Measurements from ENCODE around the gene FBXW8. TPM values are rescaled to one million over a fixed set of nuclear protein-coding genes. Genes with fewer than 3 reads are reported as not detected.

FBXW8 gene
- total and polyA plus RNA-seq, 2 experiments from 2014 or later, result 17.0 to 20.6 TPM

DNA sequence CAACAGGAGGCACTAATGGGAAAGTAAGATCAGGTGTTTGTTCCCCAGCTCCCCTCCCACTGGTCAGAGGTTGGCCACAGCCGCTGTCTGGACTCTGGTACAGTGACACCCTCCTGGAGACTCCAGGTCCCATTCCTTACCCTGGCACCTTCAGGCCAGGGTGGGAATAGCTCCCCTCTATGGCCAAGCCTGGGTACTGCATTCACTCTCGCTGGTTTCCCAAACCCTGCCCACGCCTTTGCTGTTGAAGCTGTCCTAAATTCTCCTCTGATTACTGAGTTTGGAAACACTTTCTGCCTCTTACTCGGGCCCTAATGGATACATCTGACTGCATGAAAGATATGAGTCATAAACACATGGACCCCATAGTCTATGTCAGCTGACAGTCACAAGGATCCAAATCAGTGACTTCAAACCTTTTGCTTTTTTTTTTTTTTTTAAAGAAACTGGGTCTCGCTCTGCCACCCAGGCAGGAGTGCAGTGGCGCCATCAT, 47.4 kb upstream of the FBXW8 start:
- no peaks in the 10 kb centered on the region for H3K4me1 ChIP-seq (ENCODE audit: insufficient read depth)
- no peak overlapping the region for H2AFZ ChIP-seq
- TF ChIP-seq, protein P1, sequence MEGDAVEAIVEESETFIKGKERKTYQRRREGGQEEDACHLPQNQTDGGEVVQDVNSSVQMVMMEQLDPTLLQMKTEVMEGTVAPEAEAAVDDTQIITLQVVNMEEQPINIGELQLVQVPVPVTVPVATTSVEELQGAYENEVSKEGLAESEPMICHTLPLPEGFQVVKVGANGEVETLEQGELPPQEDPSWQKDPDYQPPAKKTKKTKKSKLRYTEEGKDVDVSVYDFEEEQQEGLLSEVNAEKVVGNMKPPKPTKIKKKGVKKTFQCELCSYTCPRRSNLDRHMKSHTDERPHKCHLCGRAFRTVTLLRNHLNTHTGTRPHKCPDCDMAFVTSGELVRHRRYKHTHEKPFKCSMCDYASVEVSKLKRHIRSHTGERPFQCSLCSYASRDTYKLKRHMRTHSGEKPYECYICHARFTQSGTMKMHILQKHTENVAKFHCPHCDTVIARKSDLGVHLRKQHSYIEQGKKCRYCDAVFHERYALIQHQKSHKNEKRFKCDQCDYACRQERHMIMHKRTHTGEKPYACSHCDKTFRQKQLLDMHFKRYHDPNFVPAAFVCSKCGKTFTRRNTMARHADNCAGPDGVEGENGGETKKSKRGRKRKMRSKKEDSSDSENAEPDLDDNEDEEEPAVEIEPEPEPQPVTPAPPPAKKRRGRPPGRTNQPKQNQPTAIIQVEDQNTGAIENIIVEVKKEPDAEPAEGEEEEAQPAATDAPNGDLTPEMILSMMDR (IDR thresholded peaks at IDR 0.05; ENCODE audit: poor library complexity), result peak; percentile 24
- TF ChIP-seq EZH2 (IDR thresholded peaks at IDR 0.05; ENCODE audit: borderline replicate concordance), result no peak
- no peak overlapping the region for H3K4me2 ChIP-seq
- H3K79me2 ChIP-seq, result no peaks in the 10 kb centered on the region
- peaks cover 14% of the 10 kb centered on the region for H3K27me3 ChIP-seq
- no peaks in the 10 kb centered on the region for H4K20me1 ChIP-seq (ENCODE audit: insufficient read depth, poor library complexity, severe bottlenecking)
- H3K9me2 ChIP-seq (replicated peaks; ENCODE audit: insufficient read depth), result no peaks in the 10 kb centered on the region
- H3K27ac ChIP-seq, result no peak overlapping the region
- peak; percentile 30 for DNase-seq (ENCODE audit: low spot score)
- H3K9me3 ChIP-seq (ENCODE audit: low read depth), result no peaks in the 10 kb centered on the region
- WGBS (ENCODE audit: low lambda C conversion rate, missing lambda C conversion rate), result 71% methylated on average over 6 of the region's 6 CpGs
- no peaks in the 10 kb centered on the region for H3K36me3 ChIP-seq (replicated peaks; ENCODE audit: insufficient read depth, low read depth)
- H3K4me3 ChIP-seq, result no peak overlapping the region

DNA sequence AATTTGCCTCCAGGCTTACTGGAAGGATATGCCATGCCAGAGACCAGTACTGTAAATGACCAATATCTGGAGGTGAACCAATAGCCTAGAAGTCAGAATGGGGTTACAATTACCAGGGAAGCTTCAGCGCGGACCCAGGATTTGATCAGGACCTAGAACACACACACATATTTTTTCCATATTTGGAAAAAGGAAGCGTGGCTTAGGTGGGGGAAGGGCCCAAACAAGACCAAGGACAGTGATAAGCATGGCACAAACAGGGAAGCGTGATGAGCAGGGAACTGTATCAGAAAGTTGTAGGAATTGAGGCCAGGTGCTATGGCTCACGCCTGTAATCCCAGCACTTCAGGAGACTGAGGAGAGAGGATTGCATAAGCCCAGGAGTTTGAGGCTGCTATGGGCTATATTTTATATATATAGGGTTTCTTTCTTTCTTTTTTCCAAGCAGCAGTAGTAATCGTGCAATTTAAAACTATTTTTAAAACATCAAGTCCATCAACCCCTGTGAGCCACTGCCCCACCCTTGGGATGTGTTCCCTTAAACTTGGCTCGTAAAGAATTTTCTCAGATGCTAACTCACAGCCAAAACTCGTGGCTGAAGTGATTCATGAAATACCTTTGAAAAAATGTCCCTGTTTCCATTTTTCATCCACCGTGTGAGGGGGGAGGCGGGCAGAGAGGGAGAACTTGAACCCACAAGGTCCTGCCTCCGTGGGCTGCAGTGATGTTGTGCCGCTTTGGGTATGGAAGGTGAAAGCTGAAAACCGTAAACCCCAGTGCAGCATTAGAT, 46.2 kb upstream of the FBXW8 start:
- WGBS (ENCODE audit: low lambda C conversion rate, missing lambda C conversion rate), result 75% methylated on average over 13 of the region's 13 CpGs
- TF ChIP-seq, protein P1 (IDR thresholded peaks at IDR 0.05; ENCODE audit: poor library complexity), result no peak
- no peak for TF ChIP-seq EZH2 (IDR thresholded peaks at IDR 0.05; ENCODE audit: borderline replicate concordance)
- TF ChIP-seq EZH2phosphoT487 (IDR thresholded peaks at IDR 0.05; ENCODE audit: low read depth, severe bottlenecking, unreplicated experiment), result no peak

DNA sequence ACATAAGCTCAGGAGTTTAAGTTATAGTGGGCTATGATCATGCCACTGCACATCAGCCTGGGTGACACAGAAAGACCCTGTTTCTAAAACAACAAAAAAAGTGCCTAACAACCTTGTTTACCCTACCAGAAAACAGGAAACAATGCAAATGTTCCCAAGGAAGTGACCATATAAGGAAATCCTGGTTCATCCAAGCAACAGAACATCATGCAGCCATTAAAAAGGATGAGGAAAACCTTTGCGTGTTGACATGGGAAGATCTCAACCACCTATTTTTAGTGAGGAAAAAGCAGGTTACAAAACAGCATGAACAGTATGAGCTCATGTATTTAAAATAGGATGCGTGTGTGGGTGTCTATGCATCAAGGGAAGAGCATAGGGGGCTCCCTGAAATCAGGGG, 43.2 kb upstream of the FBXW8 start:
- H2AFZ ChIP-seq, result no peak overlapping the region
- no peaks in the 10 kb centered on the region for H4K20me1 ChIP-seq (ENCODE audit: insufficient read depth, poor library complexity, severe bottlenecking)
- no peak for DNase-seq (ENCODE audit: low spot score)
- no peaks in the 10 kb centered on the region for H3K9me2 ChIP-seq (replicated peaks; ENCODE audit: insufficient read depth)
- no peaks in the 10 kb centered on the region for H3K4me1 ChIP-seq (ENCODE audit: insufficient read depth)
- no peak overlapping the region for H3K4me3 ChIP-seq
- 95% methylated on average over 2 of the region's 2 CpGs for WGBS (ENCODE audit: low lambda C conversion rate, missing lambda C conversion rate)
- H3K27ac ChIP-seq, result no peak overlapping the region
- no peak overlapping the region for H3K4me2 ChIP-seq
- no peaks in the 10 kb centered on the region for H3K36me3 ChIP-seq (replicated peaks; ENCODE audit: insufficient read depth, low read depth)
- no peaks in the 10 kb centered on the region for H3K79me2 ChIP-seq
- H3K27me3 ChIP-seq, result peaks cover 3% of the 10 kb centered on the region
- TF ChIP-seq EZH2phosphoT487 (IDR thresholded peaks at IDR 0.05; ENCODE audit: low read depth, severe bottlenecking, unreplicated experiment) (no peak), EZH2 (IDR thresholded peaks at IDR 0.05; ENCODE audit: borderline replicate concordance) (no peak)
- TF ChIP-seq, protein P1 (IDR thresholded peaks at IDR 0.05; ENCODE audit: poor library complexity), result no peak
- H3K9me3 ChIP-seq (ENCODE audit: low read depth), result no peaks in the 10 kb centered on the region

More for the DNA sequence above, 46.2 kb upstream of the FBXW8 start:
- Histone ChIP-seq H3K79me2 (no peaks in the 10 kb centered on the region), H3K27me3 (peaks cover 7% of the 10 kb centered on the region), H2AFZ (no peak overlapping the region), H3K4me1 (ENCODE audit: insufficient read depth) (no peaks in the 10 kb centered on the region), H3K4me2 (no peak overlapping the region), H3K36me3 (replicated peaks; ENCODE audit: insufficient read depth, low read depth) (no peaks in the 10 kb centered on the region), H4K20me1 (ENCODE audit: insufficient read depth, poor library complexity, severe bottlenecking) (no peaks in the 10 kb centered on the region), H3K4me3 (no peak overlapping the region), H3K9me2 (replicated peaks; ENCODE audit: insufficient read depth) (no peaks in the 10 kb centered on the region), H3K27ac (no peak overlapping the region), H3K9me3 (ENCODE audit: low read depth) (no peaks in the 10 kb centered on the region)
- no peak for DNase-seq (ENCODE audit: low spot score)
